HAP-1 (cell line): Measurements from ENCODE around the gene RPUSD1.

Source experiments
- DNase-seq, 2 experiments: peaks; one replicate each; pipeline ENCODE4 v3.0.0-alpha.2; 2016 to 2020; ENCODE audit warnings: low spot score in 2 of 2
- H3K27me3 ChIP-seq: fragments of 250-450 bp; sonication (Bioruptor Pico); 2 replicates; pipeline ENCODE4 v1.5.1; 2020; ENCODE audit warnings: low read depth, mild to moderate bottlenecking, moderate library complexity
- H3K36me3 ChIP-seq: fragments of 250-450 bp; sonication (Bioruptor Pico); replicated peaks from 2 replicates; pipeline ENCODE4 v1.5.1; 2020; ENCODE audit warnings: mild to moderate bottlenecking
- H3K4me1 ChIP-seq: fragments of 250-450 bp; sonication (Bioruptor Pico); 2 replicates; pipeline ENCODE4 v1.5.1; 2020; ENCODE audit warnings: mild to moderate bottlenecking
- H3K4me3 ChIP-seq: fragments of 250-450 bp; sonication (Bioruptor Pico); 2 replicates; pipeline ENCODE4 v1.5.1; 2020; ENCODE audit warnings: mild to moderate bottlenecking, moderate library complexity
- H3K9me3 ChIP-seq: fragments of 250-450 bp; sonication (Bioruptor Pico); 2 replicates; pipeline ENCODE4 v1.5.1; 2020; ENCODE audit warnings: mild to moderate bottlenecking, moderate library complexity
- in situ Hi-C: fragments of 300-500 bp; cut with MboI; formaldehyde crosslinking; loops from 3 replicates; pipeline ENCODE4 v1.14.3; 2020; ENCODE audit warnings: low sequenced_read_pairs, inconsistent platforms, mixed read lengths

RPUSD1 gene

DNA sequence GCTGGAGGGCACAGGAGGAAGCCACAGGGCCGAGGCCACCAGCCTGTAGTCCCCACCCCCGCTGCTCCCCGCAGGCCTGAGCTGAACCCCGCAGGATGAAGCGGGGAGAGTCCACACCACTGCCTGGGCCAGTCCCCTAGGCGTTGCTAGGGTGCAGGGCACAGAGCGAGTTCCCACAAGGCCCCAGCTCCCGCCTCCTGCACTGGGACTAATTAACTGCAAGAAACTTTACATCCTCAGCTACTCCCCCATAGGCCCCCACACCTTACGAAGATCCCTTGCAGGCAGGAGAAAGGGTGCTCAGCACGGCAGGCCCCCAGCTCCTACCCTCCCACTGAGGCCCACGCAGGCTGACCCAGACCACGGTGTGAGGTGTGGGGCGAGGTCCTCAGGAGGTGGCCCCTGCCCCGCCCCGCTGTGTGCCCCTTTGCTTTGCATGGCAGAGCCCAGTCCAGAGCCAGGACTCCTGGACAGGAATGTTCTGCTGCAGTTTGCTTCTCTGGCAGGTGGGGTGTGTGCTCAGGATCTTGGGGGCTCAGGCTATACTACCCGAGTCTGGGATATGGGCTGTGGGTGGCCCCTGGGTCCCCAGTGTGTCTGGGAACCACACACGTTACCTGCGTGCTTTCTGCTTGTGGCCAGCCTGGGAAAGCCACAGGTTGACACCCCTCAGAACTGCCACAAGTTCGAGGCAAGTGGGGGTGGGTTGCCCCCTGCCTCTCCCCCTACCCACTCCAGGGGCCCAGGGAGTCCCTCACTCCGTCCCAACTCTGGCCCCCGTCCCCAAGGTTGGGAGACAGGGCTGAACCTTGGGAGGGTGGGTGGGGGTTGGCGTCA lies 11.1 kb upstream of the RPUSD1 start:
- no peak for DNase-seq
- in situ Hi-C loops: no loop called here
- Histone ChIP-seq H3K9me3 (no peaks in the 10 kb centered on the region), H3K4me3 (no peak overlapping the region), H3K36me3 (peaks cover 23% of the 10 kb centered on the region), H3K27me3 (peaks cover 30% of the 10 kb centered on the region), H3K4me1 (0 out of 2 replicates have a peak, but pooled peaks cover 2% of the 10 kb centered on the region)

- Histone ChIP-seq H3K9me3 (no peaks in the 10 kb centered on the region), H3K4me3 (no peak overlapping the region), H3K36me3 (peaks cover 28% of the 10 kb centered on the region), H3K4me1 (0 out of 2 replicates have a peak, but pooled peaks cover 2% of the 10 kb centered on the region), H3K27me3 (peaks cover 30% of the 10 kb centered on the region)
- in situ Hi-C loops: no loop called here
- DNase-seq: no peak
These were observed 10.5 kb upstream of the RPUSD1 start for GRCh38 chr16:798666-799065.

DNA sequence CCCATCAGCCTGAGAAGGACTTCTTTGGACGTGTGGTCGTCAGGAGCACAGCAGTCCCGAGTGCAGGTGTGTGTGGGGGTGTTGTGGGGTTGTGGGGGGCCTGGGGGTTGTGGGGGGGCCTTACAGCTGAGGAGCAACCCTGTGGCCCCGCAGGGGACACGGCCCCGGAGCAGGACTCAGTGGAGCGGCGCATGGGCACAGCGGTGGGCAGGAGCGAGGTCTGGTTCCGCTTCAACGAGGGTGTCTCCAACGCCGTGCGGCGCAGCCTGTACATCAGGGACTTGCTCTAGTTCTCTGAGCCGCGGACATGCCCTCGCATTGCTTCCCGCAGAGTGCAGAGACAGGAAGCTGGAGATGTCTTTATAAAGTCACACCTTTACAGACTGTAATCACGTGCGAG lies 9.5 kb upstream of the RPUSD1 start:
- Histone ChIP-seq H3K9me3 (no peaks in the 10 kb centered on the region), H3K4me1 (0 out of 2 replicates have a peak, but pooled peaks cover 2% of the 10 kb centered on the region), H3K4me3 (no peak overlapping the region), H3K27me3 (peaks cover 23% of the 10 kb centered on the region), H3K36me3 (peaks cover 38% of the 10 kb centered on the region)
- in situ Hi-C loops: no loop called here
- no peak for DNase-seq

- Histone ChIP-seq H3K9me3 (no peaks in the 10 kb centered on the region), H3K27me3 (peaks cover 21% of the 10 kb centered on the region), H3K36me3 (peaks cover 44% of the 10 kb centered on the region), H3K4me3 (no peak overlapping the region), H3K4me1 (0 out of 2 replicates have a peak, but pooled peaks cover 2% of the 10 kb centered on the region)
- peak in 1 of 2 experiments; percentile 60 for DNase-seq
- in situ Hi-C loops: no loop called here
These were observed 8.9 kb upstream of the RPUSD1 start for GRCh38 chr16:797120-797420.

DNA sequence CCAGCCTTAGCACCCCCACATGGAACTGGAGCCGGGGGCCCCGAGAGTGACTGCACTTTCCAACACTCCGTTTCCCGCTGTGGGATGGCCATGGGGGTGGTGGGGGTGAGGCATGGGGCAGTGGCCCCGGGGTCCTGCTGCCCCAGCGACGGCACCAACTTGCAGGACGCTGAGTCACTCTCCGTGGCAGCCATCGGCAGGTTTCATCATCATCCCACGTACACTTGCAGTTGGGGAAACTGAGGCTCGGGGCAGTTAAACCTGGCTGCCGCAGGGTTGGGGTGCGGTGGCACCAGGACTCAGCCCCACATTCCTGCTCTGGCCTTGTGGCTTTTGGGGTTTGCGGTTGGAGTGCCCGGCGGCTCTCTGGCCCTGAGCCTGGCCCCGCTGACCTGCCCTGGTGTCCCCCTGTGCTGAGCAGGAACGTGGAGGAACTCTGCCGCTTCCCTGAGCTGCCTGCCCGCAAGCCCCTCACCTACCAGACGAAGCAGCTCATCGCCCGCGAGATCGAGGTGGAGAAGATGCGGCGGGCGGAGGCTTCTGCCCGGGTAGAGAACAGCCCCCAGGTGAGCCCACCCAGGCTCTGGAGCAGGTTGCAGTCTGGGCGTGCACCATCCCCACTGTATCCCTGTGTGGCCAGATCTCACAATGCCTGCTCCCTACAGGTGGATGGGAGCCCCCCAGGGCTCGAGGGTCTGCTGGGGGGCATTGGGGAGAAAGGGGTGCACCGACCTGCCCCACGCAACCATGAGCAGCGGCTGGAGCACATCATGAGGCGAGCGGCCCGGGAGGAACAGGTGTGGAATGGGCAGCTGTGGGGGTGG lies 8.3 kb upstream of the RPUSD1 start:
- Histone ChIP-seq H3K4me1 (0 out of 2 replicates have a peak, but pooled peaks cover 2% of the 10 kb centered on the region), H3K4me3 (no peak overlapping the region), H3K9me3 (no peaks in the 10 kb centered on the region), H3K27me3 (peaks cover 15% of the 10 kb centered on the region), H3K36me3 (peaks cover 49% of the 10 kb centered on the region)
- in situ Hi-C loops: no loop called here
- no peak for DNase-seq

- DNase-seq: no peak
- peaks cover 57% of the 10 kb centered on the region for H3K36me3 ChIP-seq
- no peak overlapping the region for H3K4me3 ChIP-seq
- 0 out of 2 replicates have a peak, but pooled peaks cover 2% of the 10 kb centered on the region for H3K4me1 ChIP-seq
- no peaks in the 10 kb centered on the region for H3K9me3 ChIP-seq
- peaks cover 7% of the 10 kb centered on the region for H3K27me3 ChIP-seq
- in situ Hi-C loops: no loop called here
These were observed 7.5 kb upstream of the RPUSD1 start for GRCh38 chr16:795580-796229.

DNA sequence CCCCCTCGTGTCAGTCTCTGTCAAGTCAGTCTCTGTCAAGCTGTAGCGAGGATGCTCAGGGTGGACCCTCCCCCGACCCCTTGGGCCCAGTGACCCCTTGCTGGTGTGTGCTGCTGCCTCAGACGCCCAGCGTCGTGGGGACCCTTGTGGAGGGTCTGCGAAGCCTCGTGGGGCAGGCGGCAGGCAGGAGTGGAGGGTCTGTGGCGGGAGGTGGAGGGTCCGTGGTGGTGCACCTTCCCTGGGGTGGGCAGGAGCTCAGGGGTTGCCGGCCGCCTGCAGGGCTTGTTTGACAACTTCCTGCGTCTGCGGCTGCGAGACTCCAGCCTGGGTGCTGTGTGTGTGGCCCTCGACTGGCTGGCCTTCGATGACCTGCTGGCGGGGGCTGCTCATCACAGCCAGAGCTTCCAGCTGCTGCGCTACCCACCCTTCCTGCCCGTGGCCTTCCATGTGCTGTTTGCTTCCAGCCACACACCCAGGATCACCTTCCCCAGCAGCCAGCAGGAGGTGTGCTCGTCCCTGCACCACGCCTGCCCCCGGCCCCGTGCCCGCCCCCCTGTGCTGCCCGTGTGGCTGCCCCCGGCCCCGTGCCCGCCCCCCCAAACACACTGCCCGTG lies 6.8 kb upstream of the RPUSD1 start:
- H3K4me1 ChIP-seq: no peaks in the 10 kb centered on the region
- no peak for DNase-seq
- in situ Hi-C loops: no loop called here
- H3K36me3 ChIP-seq: peaks cover 65% of the 10 kb centered on the region
- H3K4me3 ChIP-seq: no peak overlapping the region
- H3K9me3 ChIP-seq: no peaks in the 10 kb centered on the region
- H3K27me3 ChIP-seq: no peaks in the 10 kb centered on the region; the same call in 1 of the 2 replicates

- H3K4me1 ChIP-seq: no peaks in the 10 kb centered on the region
- in situ Hi-C loops: no loop called here
- no peaks in the 10 kb centered on the region for H3K9me3 ChIP-seq
- peaks cover 72% of the 10 kb centered on the region for H3K36me3 ChIP-seq
- DNase-seq: no peak
- H3K27me3 ChIP-seq: no peaks in the 10 kb centered on the region
- no peak overlapping the region for H3K4me3 ChIP-seq
These were observed 6.1 kb upstream of the RPUSD1 start for GRCh38 chr16:794091-794822.

DNA sequence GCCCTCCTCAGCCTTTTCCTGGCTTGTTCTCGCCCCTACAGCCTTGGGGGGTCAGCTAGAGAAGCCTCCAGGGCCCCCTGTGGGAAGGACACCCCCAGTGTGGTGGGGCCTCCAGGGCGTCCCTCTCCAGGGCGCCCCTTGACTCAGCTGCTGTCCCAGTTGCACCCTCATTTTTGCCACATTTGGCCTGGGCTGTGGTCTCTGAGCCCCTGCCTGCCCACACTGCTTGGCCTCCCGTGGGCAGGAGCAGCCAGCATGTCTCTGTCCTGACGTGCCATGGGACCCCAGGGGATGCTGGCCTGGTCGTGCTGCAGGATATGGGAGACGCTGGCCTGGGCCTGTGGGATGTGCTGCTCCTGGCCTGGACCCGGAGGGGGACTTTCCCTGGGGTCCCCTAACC lies 5.2 kb upstream of the RPUSD1 start:
- in situ Hi-C loops: no loop called here
- Histone ChIP-seq H3K9me3 (no peaks in the 10 kb centered on the region), H3K27me3 (no peaks in the 10 kb centered on the region), H3K4me1 (no peaks in the 10 kb centered on the region), H3K36me3 (peaks cover 77% of the 10 kb centered on the region), H3K4me3 (no peak overlapping the region)
- no peak for DNase-seq

GRCh38 chr16:792221-792995 lies 4.2 kb upstream of the RPUSD1 start:
- DNase-seq: no peak
- peaks cover 79% of the 10 kb centered on the region for H3K36me3 ChIP-seq
- H3K4me3 ChIP-seq: no peak overlapping the region
- H3K9me3 ChIP-seq: no peaks in the 10 kb centered on the region
- in situ Hi-C loops: no loop called here
- no peaks in the 10 kb centered on the region for H3K27me3 ChIP-seq
- H3K4me1 ChIP-seq: no peaks in the 10 kb centered on the region

- H3K4me1 ChIP-seq: no peaks in the 10 kb centered on the region
- DNase-seq: no peak
- H3K36me3 ChIP-seq: peaks cover 78% of the 10 kb centered on the region
- H3K4me3 ChIP-seq: no peak overlapping the region
- no peaks in the 10 kb centered on the region for H3K9me3 ChIP-seq
- in situ Hi-C loops: no loop called here
- no peaks in the 10 kb centered on the region for H3K27me3 ChIP-seq
These were observed 3.0 kb upstream of the RPUSD1 start for GRCh38 chr16:791131-791530.

DNA sequence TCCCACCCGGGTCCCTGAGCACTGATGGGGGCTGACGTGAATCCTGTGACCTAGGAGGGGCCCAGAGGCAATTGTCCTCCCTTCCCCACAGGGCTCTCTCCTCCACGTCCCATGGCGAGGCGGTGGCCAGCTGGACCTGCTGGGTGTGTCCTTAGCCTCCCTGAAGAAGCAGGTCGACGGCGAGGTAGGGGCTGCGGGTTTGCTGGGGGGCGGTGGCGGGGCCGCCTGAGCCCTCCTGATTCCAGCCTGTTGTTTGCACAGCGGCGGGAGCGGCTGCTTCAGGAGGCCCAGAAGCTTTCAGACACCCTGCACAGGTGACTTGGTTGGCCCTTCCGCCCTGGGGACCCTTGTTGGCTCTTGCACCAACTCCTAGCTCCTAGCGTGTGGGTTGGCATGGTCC lies 1.9 kb upstream of the RPUSD1 start:
- Histone ChIP-seq H3K9me3 (no peaks in the 10 kb centered on the region), H3K36me3 (peaks cover 83% of the 10 kb centered on the region), H3K4me3 (no peak overlapping the region), H3K27me3 (no peaks in the 10 kb centered on the region), H3K4me1 (no peaks in the 10 kb centered on the region)
- DNase-seq: no peak
- in situ Hi-C loops: no loop called here
